ENCODE measurements around the gene ZNF33B. TPM values are rescaled to one million over a fixed set of nuclear protein-coding genes. Genes with fewer than 3 reads are reported as not detected.

Gene ZNF33B
- total and polyA plus RNA-seq, 9 of the 15 experiments (the other 6 are each of a cell fraction or from before 2014, with no cell fraction given): 6.9 to 23.9 (median 15.4) TPM

- TF ChIP-seq PHF8 (IDR thresholded peaks at IDR 0.05; ENCODE audit: borderline replicate concordance, low read length) (no peak), TBP (optimal IDR thresholded peaks at IDR 0.05; ENCODE audit: low read depth, low read length) (no peak), NR2C2 (CRISPR knock-in tag; IDR thresholded peaks at IDR 0.05) (no peak), NR2C2 (tag; IDR thresholded peaks at IDR 0.05) (no peak), HCFC1 (IDR thresholded peaks at IDR 0.05; ENCODE audit: low read depth, low read length) (no peak), L3MBTL2 (IDR thresholded peaks at IDR 0.05) (peak; percentile 30; the same call in 1 of the 2 replicates), MTA2 (IDR thresholded peaks at IDR 0.05; ENCODE audit: low read depth) (0 out of 2 replicates have a peak, but pooled peaks have one; percentile 32), MCM3 (IDR thresholded peaks at IDR 0.05) (no peak), CCNT2 (IDR thresholded peaks at IDR 0.05; ENCODE audit: borderline replicate concordance, extremely low read depth, insufficient read length, low read depth, low read length) (no peak), TGIF2 (CRISPR knock-in tag; IDR thresholded peaks at IDR 0.05) (no peak), CBX3 (IDR thresholded peaks at IDR 0.05; ENCODE audit: borderline replicate concordance in 1 of 2, low read length in 2 of 2) (no peak), PRPF4 (IDR thresholded peaks at IDR 0.05; ENCODE audit: insufficient read depth, low read depth, low read length, poor library complexity, severe bottlenecking) (no peak), ZNF12 (CRISPR knock-in tag; IDR thresholded peaks at IDR 0.05) (no peak), NFIC (IDR thresholded peaks at IDR 0.05) (no peak), POLR3G (IDR thresholded peaks at IDR 0.05; ENCODE audit: extremely low read depth, insufficient read length, insufficient replicate concordance) (no peak), BRD4 (IDR thresholded peaks at IDR 0.05) (no peak), XRCC3 (IDR thresholded peaks at IDR 0.05) (no peak), ZNF668 (CRISPR knock-in tag; IDR thresholded peaks at IDR 0.05) (no peak), HBP1 (CRISPR knock-in tag; IDR thresholded peaks at IDR 0.05) (no peak), BCLAF1 (IDR thresholded peaks at IDR 0.05; ENCODE audit: borderline replicate concordance in 1 of 2, control insufficient read depth in 1 of 2, low read depth in 2 of 2, low read length in 1 of 2) (no peak), TRIM28 (IDR thresholded peaks at IDR 0.05) (no peak), NCOA1 (IDR thresholded peaks at IDR 0.05; ENCODE audit: low read depth) (peak; percentile 28; the same call in 1 of the 2 replicates), ZNF551 (CRISPR knock-in tag; IDR thresholded peaks at IDR 0.05) (no peak)
- TF ChIP-seq, protein P1, sequence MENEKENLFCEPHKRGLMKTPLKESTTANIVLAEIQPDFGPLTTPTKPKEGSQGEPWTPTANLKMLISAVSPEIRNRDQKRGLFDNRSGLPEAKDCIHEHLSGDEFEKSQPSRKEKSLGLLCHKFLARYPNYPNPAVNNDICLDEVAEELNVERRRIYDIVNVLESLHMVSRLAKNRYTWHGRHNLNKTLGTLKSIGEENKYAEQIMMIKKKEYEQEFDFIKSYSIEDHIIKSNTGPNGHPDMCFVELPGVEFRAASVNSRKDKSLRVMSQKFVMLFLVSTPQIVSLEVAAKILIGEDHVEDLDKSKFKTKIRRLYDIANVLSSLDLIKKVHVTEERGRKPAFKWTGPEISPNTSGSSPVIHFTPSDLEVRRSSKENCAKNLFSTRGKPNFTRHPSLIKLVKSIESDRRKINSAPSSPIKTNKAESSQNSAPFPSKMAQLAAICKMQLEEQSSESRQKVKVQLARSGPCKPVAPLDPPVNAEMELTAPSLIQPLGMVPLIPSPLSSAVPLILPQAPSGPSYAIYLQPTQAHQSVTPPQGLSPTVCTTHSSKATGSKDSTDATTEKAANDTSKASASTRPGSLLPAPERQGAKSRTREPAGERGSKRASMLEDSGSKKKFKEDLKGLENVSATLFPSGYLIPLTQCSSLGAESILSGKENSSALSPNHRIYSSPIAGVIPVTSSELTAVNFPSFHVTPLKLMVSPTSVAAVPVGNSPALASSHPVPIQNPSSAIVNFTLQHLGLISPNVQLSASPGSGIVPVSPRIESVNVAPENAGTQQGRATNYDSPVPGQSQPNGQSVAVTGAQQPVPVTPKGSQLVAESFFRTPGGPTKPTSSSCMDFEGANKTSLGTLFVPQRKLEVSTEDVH (IDR thresholded peaks at IDR 0.05; ENCODE audit: low read depth, partially characterized antibody): no peak
Measured at GRCh38 chr10:42543840-42544372, 94.5 kb downstream of the ZNF33B start (continued).
